Measurements from ENCODE around the gene PTPN6.

The PTPN6 gene

DNA sequence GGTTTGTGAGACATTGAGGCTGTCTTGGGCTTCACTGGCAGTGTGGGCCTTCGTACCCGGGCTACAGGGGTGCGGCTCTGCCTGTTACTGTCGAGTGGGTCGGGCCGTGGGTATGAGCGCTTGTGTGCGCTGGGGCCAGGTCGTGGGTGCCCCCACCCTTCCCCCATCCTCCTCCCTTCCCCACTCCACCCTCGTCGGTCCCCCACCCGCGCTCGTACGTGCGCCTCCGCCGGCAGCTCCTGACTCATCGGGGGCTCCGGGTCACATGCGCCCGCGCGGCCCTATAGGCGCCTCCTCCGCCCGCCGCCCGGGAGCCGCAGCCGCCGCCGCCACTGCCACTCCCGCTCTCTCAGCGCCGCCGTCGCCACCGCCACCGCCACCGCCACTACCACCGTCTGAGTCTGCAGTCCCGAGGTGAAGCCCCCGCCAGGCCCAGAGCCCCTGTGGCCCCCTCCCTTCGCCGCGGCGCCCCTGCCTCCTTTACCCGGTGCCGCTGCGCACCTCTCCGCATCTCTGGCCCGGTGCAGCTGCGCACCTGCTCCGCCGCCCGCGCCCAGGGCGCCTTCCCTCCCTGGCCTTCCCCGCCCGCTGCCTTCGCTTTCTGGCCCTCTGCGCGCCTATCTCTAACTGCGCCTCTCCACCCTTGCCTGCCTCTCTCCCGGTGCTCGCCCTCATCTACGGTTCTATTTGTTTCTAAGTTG is 36.8 kb upstream of the PTPN6 start, which contains the start of gene ENO2:
Gene ENO2 (plus strand): TSS at position 335 of the 701 bp plus-strand sequence. CDS start 1,253 bp downstream, outside the sequence.
- peak within 1 kb of the TSS; percentile 30 to 39 for H3K9ac ChIP-seq (ENCODE audit: low read depth in 1 of 2, low read length in 2 of 2)
- peak within 1 kb of the TSS; percentile 60 to 70 for H3K4me3 ChIP-seq (ENCODE audit: low read depth in 1 of 2, low read length in 2 of 2)

GRCh38 chr12:6914947-6915788 is 36.0 kb upstream of the PTPN6 start:
- peak overlapping the region; percentile 60 to 70 for H3K4me3 ChIP-seq (ENCODE audit: low read depth in 1 of 2, low read length in 2 of 2)
- peaks cover 0 to 5% of the 10 kb centered on the region in 2 donors for H3K36me3 ChIP-seq (ENCODE audit: control insufficient read depth in 1 of 2, insufficient read depth in 2 of 2, low read length in 2 of 2)
- H3K4me1 ChIP-seq (ENCODE audit: control insufficient read depth in 1 of 2, insufficient read depth in 2 of 2, low read length in 2 of 2): peaks cover 12 to 16% of the 10 kb centered on the region in 2 donors
- no peaks in the 10 kb centered on the region for H3K9me3 ChIP-seq (ENCODE audit: control insufficient read depth in 1 of 2, low read length in 2 of 2)
- H3K9ac ChIP-seq (ENCODE audit: low read depth in 1 of 2, low read length in 2 of 2): peak overlapping the region in 1 of 2 donors; percentile 30
- H3K27me3 ChIP-seq (ENCODE audit: control insufficient read depth in 1 of 2, insufficient read depth in 2 of 2, low read length in 2 of 2): peaks cover 10 to 12% of the 10 kb centered on the region in 2 donors
- no peak overlapping the region for H3K27ac ChIP-seq (ENCODE audit: low read depth, low read length)

More for the DNA sequence above, 36.8 kb upstream of the PTPN6 start, which contains the start of gene ENO2:
- Histone ChIP-seq H3K27me3 (ENCODE audit: control insufficient read depth in 1 of 2, insufficient read depth in 2 of 2, low read length in 2 of 2) (peaks cover 10 to 12% of the 10 kb centered on the region in 2 donors), H3K27ac (ENCODE audit: low read depth, low read length) (peak within 1 kb of the TSS; percentile 5), H3K9me3 (ENCODE audit: control insufficient read depth in 1 of 2, low read length in 2 of 2) (no peaks in the 10 kb centered on the region), H3K4me1 (ENCODE audit: control insufficient read depth in 1 of 2, insufficient read depth in 2 of 2, low read length in 2 of 2) (peaks cover 12 to 16% of the 10 kb centered on the region in 2 donors), H3K36me3 (ENCODE audit: control insufficient read depth in 1 of 2, insufficient read depth in 2 of 2, low read length in 2 of 2) (peaks cover 0 to 2% of the 10 kb centered on the region in 2 donors)

GRCh38 chr12:6915789-6916285 is 35.3 kb upstream of the PTPN6 start:
- peaks cover 0 to 5% of the 10 kb centered on the region in 2 donors for H3K36me3 ChIP-seq (ENCODE audit: control insufficient read depth in 1 of 2, insufficient read depth in 2 of 2, low read length in 2 of 2)
- peaks cover 10 to 12% of the 10 kb centered on the region in 2 donors for H3K27me3 ChIP-seq (ENCODE audit: control insufficient read depth in 1 of 2, insufficient read depth in 2 of 2, low read length in 2 of 2)
- H3K4me1 ChIP-seq (ENCODE audit: control insufficient read depth in 1 of 2, insufficient read depth in 2 of 2, low read length in 2 of 2): peaks cover 12 to 16% of the 10 kb centered on the region in 2 donors
- H3K9me3 ChIP-seq (ENCODE audit: control insufficient read depth in 1 of 2, low read length in 2 of 2): no peaks in the 10 kb centered on the region
- H3K4me3 ChIP-seq (ENCODE audit: low read depth in 1 of 2, low read length in 2 of 2): no peak overlapping the region
- no peak overlapping the region for H3K9ac ChIP-seq (ENCODE audit: low read depth in 1 of 2, low read length in 2 of 2)
- H3K27ac ChIP-seq (ENCODE audit: low read depth, low read length): no peak overlapping the region

GRCh38 chr12:6916426-6917200 is 34.5 kb upstream of the PTPN6 start:
- H3K27ac ChIP-seq (ENCODE audit: low read depth, low read length): no peak overlapping the region
- H3K9ac ChIP-seq (ENCODE audit: low read depth in 1 of 2, low read length in 2 of 2): no peak overlapping the region
- H3K4me1 ChIP-seq (ENCODE audit: control insufficient read depth in 1 of 2, insufficient read depth in 2 of 2, low read length in 2 of 2): peaks cover 12 to 16% of the 10 kb centered on the region in 2 donors
- peaks cover 4 to 12% of the 10 kb centered on the region in 2 donors for H3K27me3 ChIP-seq (ENCODE audit: control insufficient read depth in 1 of 2, insufficient read depth in 2 of 2, low read length in 2 of 2)
- H3K4me3 ChIP-seq (ENCODE audit: low read depth in 1 of 2, low read length in 2 of 2): no peak overlapping the region
- no peaks in the 10 kb centered on the region for H3K9me3 ChIP-seq (ENCODE audit: control insufficient read depth in 1 of 2, low read length in 2 of 2)
- H3K36me3 ChIP-seq (ENCODE audit: control insufficient read depth in 1 of 2, insufficient read depth in 2 of 2, low read length in 2 of 2): peaks cover 0 to 5% of the 10 kb centered on the region in 2 donors

GRCh38 chr12:6917491-6918231 is 33.5 kb upstream of the PTPN6 start:
- H3K9ac ChIP-seq (ENCODE audit: low read depth in 1 of 2, low read length in 2 of 2): no peak overlapping the region
- H3K36me3 ChIP-seq (ENCODE audit: control insufficient read depth in 1 of 2, insufficient read depth in 2 of 2, low read length in 2 of 2): peaks cover 0 to 5% of the 10 kb centered on the region in 2 donors
- peaks cover 4 to 5% of the 10 kb centered on the region in 2 donors for H3K27me3 ChIP-seq (ENCODE audit: control insufficient read depth in 1 of 2, insufficient read depth in 2 of 2, low read length in 2 of 2)
- no peak overlapping the region for H3K27ac ChIP-seq (ENCODE audit: low read depth, low read length)
- peaks cover 12 to 16% of the 10 kb centered on the region in 2 donors for H3K4me1 ChIP-seq (ENCODE audit: control insufficient read depth in 1 of 2, insufficient read depth in 2 of 2, low read length in 2 of 2)
- no peak overlapping the region for H3K4me3 ChIP-seq (ENCODE audit: low read depth in 1 of 2, low read length in 2 of 2)
- H3K9me3 ChIP-seq (ENCODE audit: control insufficient read depth in 1 of 2, low read length in 2 of 2): no peaks in the 10 kb centered on the region

GRCh38 chr12:6919588-6919987 is 31.6 kb upstream of the PTPN6 start:
- no peak overlapping the region for H3K27ac ChIP-seq (ENCODE audit: low read depth, low read length)
- peaks cover 0 to 5% of the 10 kb centered on the region in 2 donors for H3K36me3 ChIP-seq (ENCODE audit: control insufficient read depth in 1 of 2, insufficient read depth in 2 of 2, low read length in 2 of 2)
- H3K27me3 ChIP-seq (ENCODE audit: control insufficient read depth in 1 of 2, insufficient read depth in 2 of 2, low read length in 2 of 2): no peaks in the 10 kb centered on the region
- no peaks in the 10 kb centered on the region for H3K9me3 ChIP-seq (ENCODE audit: control insufficient read depth in 1 of 2, low read length in 2 of 2)
- no peak overlapping the region for H3K4me3 ChIP-seq (ENCODE audit: low read depth in 1 of 2, low read length in 2 of 2)
- peaks cover 10 to 18% of the 10 kb centered on the region in 2 donors for H3K4me1 ChIP-seq (ENCODE audit: control insufficient read depth in 1 of 2, insufficient read depth in 2 of 2, low read length in 2 of 2)
- no peak overlapping the region for H3K9ac ChIP-seq (ENCODE audit: low read depth in 1 of 2, low read length in 2 of 2)

DNA sequence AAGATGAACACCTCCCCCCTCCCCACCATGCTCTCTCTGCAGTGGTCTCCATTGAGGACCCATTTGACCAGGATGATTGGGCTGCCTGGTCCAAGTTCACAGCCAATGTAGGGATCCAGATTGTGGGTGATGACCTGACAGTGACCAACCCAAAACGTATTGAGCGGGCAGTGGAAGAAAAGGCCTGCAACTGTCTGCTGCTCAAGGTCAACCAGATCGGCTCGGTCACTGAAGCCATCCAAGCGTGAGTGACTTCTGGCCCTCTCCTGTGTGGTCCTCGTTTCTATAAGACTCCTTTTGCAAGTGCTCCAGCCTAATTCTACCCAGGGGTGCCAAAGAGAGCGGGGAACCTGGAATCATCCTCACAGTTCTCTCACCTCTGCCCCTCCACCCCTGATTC is 29.6 kb upstream of the PTPN6 start:
- no peak overlapping the region for H3K9ac ChIP-seq (ENCODE audit: low read depth in 1 of 2, low read length in 2 of 2)
- no peaks in the 10 kb centered on the region for H3K27me3 ChIP-seq (ENCODE audit: control insufficient read depth in 1 of 2, insufficient read depth in 2 of 2, low read length in 2 of 2)
- H3K27ac ChIP-seq (ENCODE audit: low read depth, low read length): no peak overlapping the region
- peaks cover 21 to 27% of the 10 kb centered on the region in 2 donors for H3K4me1 ChIP-seq (ENCODE audit: control insufficient read depth in 1 of 2, insufficient read depth in 2 of 2, low read length in 2 of 2)
- peaks cover 0 to 5% of the 10 kb centered on the region in 2 donors for H3K36me3 ChIP-seq (ENCODE audit: control insufficient read depth in 1 of 2, insufficient read depth in 2 of 2, low read length in 2 of 2)
- no peak overlapping the region for H3K4me3 ChIP-seq (ENCODE audit: low read depth in 1 of 2, low read length in 2 of 2)
- H3K9me3 ChIP-seq (ENCODE audit: control insufficient read depth in 1 of 2, low read length in 2 of 2): no peaks in the 10 kb centered on the region

DNA sequence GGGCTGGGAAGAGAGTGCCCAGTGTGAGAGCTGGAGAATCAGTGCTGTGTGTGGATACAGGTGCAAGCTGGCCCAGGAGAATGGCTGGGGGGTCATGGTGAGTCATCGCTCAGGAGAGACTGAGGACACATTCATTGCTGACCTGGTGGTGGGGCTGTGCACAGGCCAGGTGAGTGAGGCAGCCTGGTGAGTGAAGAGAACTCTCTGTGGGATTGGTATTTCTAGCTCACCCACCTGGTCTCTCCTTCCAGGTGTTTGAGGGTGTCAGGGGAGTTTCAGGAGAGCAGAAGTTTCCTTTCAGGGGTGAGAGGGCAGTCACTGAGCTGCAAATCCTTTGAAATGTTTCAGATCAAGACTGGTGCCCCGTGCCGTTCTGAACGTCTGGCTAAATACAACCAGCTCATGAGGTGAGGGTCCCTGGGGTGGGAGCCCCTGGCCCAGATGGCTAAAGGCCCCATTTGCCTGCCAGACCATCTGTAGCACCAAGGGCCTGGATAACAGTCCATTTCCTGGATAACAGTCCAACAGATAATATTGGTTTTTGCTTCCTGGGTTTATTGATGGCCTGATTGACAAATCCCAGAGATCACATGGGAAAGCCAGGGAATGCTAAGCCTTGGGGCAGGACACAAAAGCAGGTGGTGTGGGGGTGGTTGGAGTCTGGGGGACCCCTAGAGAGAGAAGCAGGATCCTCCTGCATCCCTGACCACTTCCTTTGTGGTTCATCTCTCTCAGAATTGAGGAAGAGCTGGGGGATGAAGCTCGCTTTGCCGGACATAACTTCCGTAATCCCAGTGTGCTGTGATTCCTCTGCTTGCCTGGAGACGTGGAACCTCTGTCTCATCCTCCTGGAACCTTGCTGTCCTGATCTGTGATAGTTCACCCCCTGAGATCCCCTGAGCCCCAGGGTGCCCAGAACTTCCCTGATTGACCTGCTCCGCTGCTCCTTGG is 28.9 kb upstream of the PTPN6 start:
- H3K9me3 ChIP-seq (ENCODE audit: control insufficient read depth in 1 of 2, low read length in 2 of 2): no peaks in the 10 kb centered on the region
- H3K4me3 ChIP-seq (ENCODE audit: low read depth in 1 of 2, low read length in 2 of 2): peak overlapping the region in 1 of 2 donors; percentile 5
- no peak overlapping the region for H3K27ac ChIP-seq (ENCODE audit: low read depth, low read length)
- H3K4me1 ChIP-seq (ENCODE audit: control insufficient read depth in 1 of 2, insufficient read depth in 2 of 2, low read length in 2 of 2): peaks cover 28 to 34% of the 10 kb centered on the region in 2 donors
- H3K27me3 ChIP-seq (ENCODE audit: control insufficient read depth in 1 of 2, insufficient read depth in 2 of 2, low read length in 2 of 2): no peaks in the 10 kb centered on the region
- H3K9ac ChIP-seq (ENCODE audit: low read depth in 1 of 2, low read length in 2 of 2): no peak overlapping the region
- H3K36me3 ChIP-seq (ENCODE audit: control insufficient read depth in 1 of 2, insufficient read depth in 2 of 2, low read length in 2 of 2): peaks cover 0 to 5% of the 10 kb centered on the region in 2 donors

Data from duodenal mucosa (tissue), 2 donors.